OCI-LY1 (cell line): ENCODE results near the gene SNCB.

Experiments used
- H2AFZ ChIP-seq: fragments of 200-600 bp; sonication (generic), shearing (Covaris generic); 2 replicates; pipeline ENCODE4 v1.6.0; 2014; ENCODE audit warnings: antibody characterized with exemption, mild to moderate bottlenecking, low read length
- H3F3A ChIP-seq: fragments of 200-600 bp; sonication (generic), shearing (Covaris generic); 2 replicates; pipeline ENCODE4 v1.6.0; 2014; ENCODE audit warnings: mild to moderate bottlenecking, antibody characterized with exemption, low read length, moderate library complexity; ENCODE audit not compliant: insufficient read depth
- H3K27ac ChIP-seq: fragments of 200-600 bp; sonication (generic); 2 replicates; pipeline ENCODE4 v1.5.1; 2014; ENCODE audit warnings: low read length, mixed run types, mild to moderate bottlenecking, low read depth; ENCODE audit not compliant: poor library complexity, severe bottlenecking
- H3K27me3 ChIP-seq: fragments of 200-600 bp; sonication (generic); 2 replicates; pipeline ENCODE4 v1.6.0; 2014; ENCODE audit warnings: antibody characterized with exemption, mild to moderate bottlenecking, low read length, moderate library complexity; ENCODE audit not compliant: insufficient read depth
- H3K36me3 ChIP-seq: fragments of 200-600 bp; sonication (generic); 2 replicates; pipeline ENCODE4 v1.6.1; 2014; ENCODE audit warnings: mild to moderate bottlenecking, antibody characterized with exemption, low read length, moderate library complexity, mixed read lengths; ENCODE audit not compliant: insufficient read depth
- H3K4me1 ChIP-seq: fragments of 200-600 bp; sonication (generic); 2 replicates; pipeline ENCODE4 v1.5.1; 2014; ENCODE audit warnings: mild to moderate bottlenecking, low read length, moderate library complexity; ENCODE audit not compliant: insufficient read depth, severe bottlenecking
- H3K4me2 ChIP-seq: fragments of 200-600 bp; sonication (generic), shearing (Covaris generic); 2 replicates; pipeline ENCODE4 v1.6.1; 2014; ENCODE audit warnings: low read length
- H3K4me3 ChIP-seq: fragments of 200-600 bp; sonication (generic); 2 replicates; pipeline ENCODE4 v1.5.1; 2014; ENCODE audit warnings: low read length, low read depth, mild to moderate bottlenecking, mixed read lengths; ENCODE audit not compliant: poor library complexity, severe bottlenecking
- H3K79me2 ChIP-seq: fragments of 200-600 bp; shearing (Covaris generic); 2 replicates; pipeline ENCODE4 v1.6.1; 2016; ENCODE audit warnings: mixed run types, low read length, mixed read lengths; ENCODE audit not compliant: insufficient read depth
- H3K9ac ChIP-seq: fragments of 200-600 bp; sonication (generic), shearing (Covaris generic); 2 replicates; pipeline ENCODE4 v1.6.1; 2014; ENCODE audit warnings: mild to moderate bottlenecking, low read length, mixed read lengths
- H3K9me2 ChIP-seq: fragments of 200-600 bp; sonication (generic), shearing (Covaris generic); 2 replicates; pipeline ENCODE4 v1.6.1; 2014; ENCODE audit warnings: low read depth, mild to moderate bottlenecking, low read length, mixed read lengths
- H3K9me3 ChIP-seq: fragments of 200-600 bp; shearing (Covaris generic); 2 replicates; pipeline ENCODE4 v1.6.1; 2014; ENCODE audit warnings: low read length, mixed read lengths
- H4K20me1 ChIP-seq: fragments of 200-600 bp; sonication (generic), shearing (Covaris generic); 2 replicates; pipeline ENCODE4 v1.6.0; 2016; ENCODE audit warnings: mild to moderate bottlenecking, low read length; ENCODE audit not compliant: insufficient read depth
- EZH2 ChIP-seq: fragments of 200-600 bp; sonication (generic), shearing (Covaris generic); IDR thresholded peaks from 2 replicates; pipeline ENCODE4 v1.8.0; 2017; ENCODE audit warnings: borderline replicate concordance, mixed run types, mild to moderate bottlenecking, antibody characterized with exemption, low read length, moderate library complexity, mixed read lengths
- TF ChIP-seq, protein P1 (sequence below): fragments of 200-600 bp; sonication (generic), shearing (Covaris generic); IDR thresholded peaks from 2 replicates; pipeline ENCODE4 v1.5.1; 2017; ENCODE audit warnings: mild to moderate bottlenecking, antibody characterized with exemption, low read length, moderate library complexity, mixed read lengths

Gene SNCB

DNA sequence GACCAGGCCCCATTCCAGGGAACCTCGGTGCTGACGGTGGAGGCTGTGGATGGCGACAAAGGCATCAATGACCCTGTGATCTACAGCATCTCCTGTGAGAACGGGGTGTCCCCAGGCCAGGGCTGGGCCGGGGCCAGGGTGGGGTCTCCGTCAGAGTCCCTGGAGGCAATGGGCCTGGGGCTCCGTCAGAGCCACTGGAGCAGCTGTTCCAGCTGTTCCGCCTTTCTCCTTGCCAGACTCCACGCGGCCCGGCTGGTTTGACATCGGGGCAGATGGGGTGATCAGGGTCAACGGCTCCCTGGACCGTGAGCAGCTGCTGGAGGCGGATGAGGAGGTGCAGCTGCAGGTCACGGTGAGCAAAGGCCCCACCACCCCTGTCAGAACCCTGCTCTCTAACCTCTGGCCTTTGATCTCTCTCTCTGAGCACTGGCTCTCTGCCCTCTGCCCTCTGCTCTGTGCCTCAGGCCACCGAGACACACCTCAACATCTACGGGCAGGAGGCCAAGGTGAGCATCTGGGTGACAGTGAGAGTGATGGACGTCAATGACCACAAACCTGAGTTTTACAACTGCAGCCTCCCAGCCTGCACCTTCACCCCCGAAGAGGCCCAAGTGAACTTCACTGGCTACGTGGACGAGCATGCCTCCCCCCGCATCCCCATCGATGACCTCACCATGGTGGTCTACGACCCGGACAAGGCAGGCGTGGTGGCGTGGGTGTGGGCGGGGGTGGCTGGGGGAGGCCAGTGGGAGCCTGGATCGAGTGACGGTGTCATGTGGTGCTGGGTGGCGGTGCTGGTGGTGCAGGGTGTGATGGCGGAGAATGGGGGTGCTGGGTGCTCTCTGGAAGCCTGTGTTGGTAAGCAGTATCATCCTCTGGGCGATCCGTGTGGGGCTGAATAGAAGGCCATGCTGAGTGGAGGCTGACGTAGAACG is 54.6 kb downstream of the SNCB start:
- H3K79me2 ChIP-seq, result no peaks in the 10 kb centered on the region
- TF ChIP-seq, protein P1, sequence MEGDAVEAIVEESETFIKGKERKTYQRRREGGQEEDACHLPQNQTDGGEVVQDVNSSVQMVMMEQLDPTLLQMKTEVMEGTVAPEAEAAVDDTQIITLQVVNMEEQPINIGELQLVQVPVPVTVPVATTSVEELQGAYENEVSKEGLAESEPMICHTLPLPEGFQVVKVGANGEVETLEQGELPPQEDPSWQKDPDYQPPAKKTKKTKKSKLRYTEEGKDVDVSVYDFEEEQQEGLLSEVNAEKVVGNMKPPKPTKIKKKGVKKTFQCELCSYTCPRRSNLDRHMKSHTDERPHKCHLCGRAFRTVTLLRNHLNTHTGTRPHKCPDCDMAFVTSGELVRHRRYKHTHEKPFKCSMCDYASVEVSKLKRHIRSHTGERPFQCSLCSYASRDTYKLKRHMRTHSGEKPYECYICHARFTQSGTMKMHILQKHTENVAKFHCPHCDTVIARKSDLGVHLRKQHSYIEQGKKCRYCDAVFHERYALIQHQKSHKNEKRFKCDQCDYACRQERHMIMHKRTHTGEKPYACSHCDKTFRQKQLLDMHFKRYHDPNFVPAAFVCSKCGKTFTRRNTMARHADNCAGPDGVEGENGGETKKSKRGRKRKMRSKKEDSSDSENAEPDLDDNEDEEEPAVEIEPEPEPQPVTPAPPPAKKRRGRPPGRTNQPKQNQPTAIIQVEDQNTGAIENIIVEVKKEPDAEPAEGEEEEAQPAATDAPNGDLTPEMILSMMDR, result no peak
- no peaks in the 10 kb centered on the region for H3F3A ChIP-seq
- no peak overlapping the region for H3K4me2 ChIP-seq
- H3K36me3 ChIP-seq, result no peaks in the 10 kb centered on the region
- no peak overlapping the region for H2AFZ ChIP-seq
- H3K4me3 ChIP-seq, result no peak overlapping the region
- H3K27ac ChIP-seq, result no peak overlapping the region
- no peaks in the 10 kb centered on the region for H3K9me3 ChIP-seq
- peaks cover 7% of the 10 kb centered on the region; the same call in 1 of the 2 replicates for H3K27me3 ChIP-seq
- H4K20me1 ChIP-seq, result no peaks in the 10 kb centered on the region
- no peaks in the 10 kb centered on the region for H3K4me1 ChIP-seq
- no peaks in the 10 kb centered on the region for H3K9me2 ChIP-seq
- H3K9ac ChIP-seq, result no peak overlapping the region

DNA sequence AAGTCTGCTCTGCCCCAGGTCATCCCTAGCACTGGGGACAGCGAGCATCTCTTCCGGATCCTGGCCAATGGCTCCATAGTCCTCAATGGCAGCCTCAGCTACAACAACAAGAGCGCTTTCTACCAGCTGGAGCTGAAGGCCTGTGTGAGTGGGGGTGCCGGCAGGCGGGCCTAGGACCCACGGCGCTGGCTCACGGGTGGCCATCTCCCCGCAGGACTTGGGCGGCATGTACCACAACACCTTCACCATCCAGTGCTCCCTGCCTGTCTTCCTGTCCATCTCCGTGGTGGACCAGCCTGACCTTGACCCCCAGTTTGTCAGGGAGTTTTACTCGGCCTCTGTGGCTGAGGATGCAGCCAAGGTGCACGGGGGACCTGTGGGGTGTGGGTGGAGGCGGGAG is 55.3 kb downstream of the SNCB start:
- peaks cover 7% of the 10 kb centered on the region; the same call in 1 of the 2 replicates for H3K27me3 ChIP-seq
- no peak overlapping the region for H3K27ac ChIP-seq
- H3F3A ChIP-seq, result no peaks in the 10 kb centered on the region
- H2AFZ ChIP-seq, result no peak overlapping the region
- no peak for TF ChIP-seq EZH2
- TF ChIP-seq, protein P1, result no peak
- no peak overlapping the region for H3K4me3 ChIP-seq
- H3K4me2 ChIP-seq, result no peak overlapping the region
- no peaks in the 10 kb centered on the region for H3K9me3 ChIP-seq
- H3K36me3 ChIP-seq, result no peaks in the 10 kb centered on the region
- no peaks in the 10 kb centered on the region for H3K79me2 ChIP-seq
- H3K9ac ChIP-seq, result no peak overlapping the region
- no peaks in the 10 kb centered on the region for H4K20me1 ChIP-seq
- no peaks in the 10 kb centered on the region for H3K9me2 ChIP-seq
- no peaks in the 10 kb centered on the region for H3K4me1 ChIP-seq

DNA sequence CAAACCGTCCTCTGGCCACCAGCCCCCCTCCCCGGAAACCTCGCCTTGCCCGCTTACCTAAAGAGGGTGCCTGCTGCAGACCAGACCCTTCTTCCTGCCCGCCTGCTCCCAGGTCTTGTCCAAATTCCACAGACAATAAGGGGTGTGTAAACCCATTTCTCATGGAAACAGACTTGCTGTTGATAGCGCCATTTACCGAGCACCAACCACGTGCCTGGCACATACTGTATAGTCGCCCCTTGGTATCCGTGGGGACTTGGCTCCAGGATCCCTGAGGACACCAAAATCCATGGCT is 56.1 kb downstream of the SNCB start:
- Histone ChIP-seq H3K36me3 (no peaks in the 10 kb centered on the region), H3K27ac (no peak overlapping the region), H3K9me3 (no peaks in the 10 kb centered on the region), H3F3A (no peaks in the 10 kb centered on the region), H3K9ac (no peak overlapping the region), H3K4me3 (no peak overlapping the region), H4K20me1 (no peaks in the 10 kb centered on the region), H2AFZ (no peak overlapping the region), H3K9me2 (no peaks in the 10 kb centered on the region), H3K27me3 (peaks cover 3% of the 10 kb centered on the region; the same call in 1 of the 2 replicates), H3K79me2 (no peaks in the 10 kb centered on the region), H3K4me2 (no peak overlapping the region), H3K4me1 (no peaks in the 10 kb centered on the region)
- TF ChIP-seq EZH2, result no peak
- TF ChIP-seq, protein P1, result no peak; the same call in 1 of the 2 replicates
